ENCODE results near the gene PAPOLG.

DNA sequence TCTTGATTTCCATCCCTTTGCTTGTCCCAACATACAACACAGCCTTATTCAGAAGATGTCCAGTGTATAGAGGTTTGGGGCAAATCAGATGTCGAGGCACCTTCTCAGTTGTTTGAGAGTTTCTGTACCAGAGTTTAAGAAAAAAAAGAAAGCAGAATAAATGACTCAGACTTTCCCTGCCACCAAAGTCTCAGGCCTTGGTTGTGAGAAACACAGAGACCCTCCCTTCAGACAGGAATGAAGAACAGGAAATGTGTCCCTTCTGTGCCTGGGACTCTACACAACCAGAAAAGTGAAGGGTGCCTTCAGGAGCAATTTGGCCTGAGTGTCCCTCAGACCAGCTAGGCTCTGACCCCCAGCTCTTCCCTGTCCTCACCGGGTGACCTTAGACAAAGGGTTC is 88.0 kb downstream of the PAPOLG start:
- no peak for TF ChIP-seq EZH2phosphoT487 (conservative IDR thresholded peaks at IDR 0.05; ENCODE audit: low read length)
- TF ChIP-seq, protein P1, sequence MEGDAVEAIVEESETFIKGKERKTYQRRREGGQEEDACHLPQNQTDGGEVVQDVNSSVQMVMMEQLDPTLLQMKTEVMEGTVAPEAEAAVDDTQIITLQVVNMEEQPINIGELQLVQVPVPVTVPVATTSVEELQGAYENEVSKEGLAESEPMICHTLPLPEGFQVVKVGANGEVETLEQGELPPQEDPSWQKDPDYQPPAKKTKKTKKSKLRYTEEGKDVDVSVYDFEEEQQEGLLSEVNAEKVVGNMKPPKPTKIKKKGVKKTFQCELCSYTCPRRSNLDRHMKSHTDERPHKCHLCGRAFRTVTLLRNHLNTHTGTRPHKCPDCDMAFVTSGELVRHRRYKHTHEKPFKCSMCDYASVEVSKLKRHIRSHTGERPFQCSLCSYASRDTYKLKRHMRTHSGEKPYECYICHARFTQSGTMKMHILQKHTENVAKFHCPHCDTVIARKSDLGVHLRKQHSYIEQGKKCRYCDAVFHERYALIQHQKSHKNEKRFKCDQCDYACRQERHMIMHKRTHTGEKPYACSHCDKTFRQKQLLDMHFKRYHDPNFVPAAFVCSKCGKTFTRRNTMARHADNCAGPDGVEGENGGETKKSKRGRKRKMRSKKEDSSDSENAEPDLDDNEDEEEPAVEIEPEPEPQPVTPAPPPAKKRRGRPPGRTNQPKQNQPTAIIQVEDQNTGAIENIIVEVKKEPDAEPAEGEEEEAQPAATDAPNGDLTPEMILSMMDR (IDR thresholded peaks at IDR 0.05; ENCODE audit: insufficient read depth, low read length, poor library complexity, severe bottlenecking) = no peak

Measured in SU-DHL-6 (cell line).